Stimulated activated CD8-positive, alpha-beta memory T cell treated with anti-CD3 and anti-CD28 coated beads, Interleukin-15, amount 100 ng/mL, for 24 hours (primary cell): ENCODE results near the gene CCDC190.
"Not testable (repeated sequence)": the region's sequence is repeated elsewhere in the genome, so short reads cannot be mapped to it uniquely, and the experiment has no call there.

ENCODE experiments used
- DNase-seq: peaks from one replicate; pipeline ENCODE4 v3.0.0-alpha.2; 2020; ENCODE audit warnings: low read depth

The CCDC190 gene

GRCh38 chr1:162861101-162861500 lies at the start of gene CCDC190:
CCDC190 (minus strand) TSS chr1:162861175; CDS start chr1:162859646, 1,529 bp downstream.
- no peak for DNase-seq

GRCh38 chr1:162910161-162910560 lies 49.2 kb upstream of the CCDC190 start:
- no peak for DNase-seq

GRCh38 chr1:162908780-162909179 lies 47.8 kb upstream of the CCDC190 start:
- DNase-seq, result no peak

- DNase-seq, result no peak
Observed at GRCh38 chr1:162908236-162908635, 47.3 kb upstream of the CCDC190 start.

- no peak for DNase-seq
Observed at GRCh38 chr1:162906485-162906884, 45.5 kb upstream of the CCDC190 start.

GRCh38 chr1:162905174-162906158 lies 44.5 kb upstream of the CCDC190 start:
- DNase-seq, result no peak

GRCh38 chr1:162904579-162904978 lies 43.6 kb upstream of the CCDC190 start:
- DNase-seq, result no peak

GRCh38 chr1:162904023-162904422 lies 43.0 kb upstream of the CCDC190 start:
- no peak for DNase-seq

- no peak for DNase-seq
Observed at GRCh38 chr1:162903246-162903645, 42.3 kb upstream of the CCDC190 start.

- DNase-seq, result no peak
Observed at GRCh38 chr1:162902416-162902815, 41.4 kb upstream of the CCDC190 start.

- no peak for DNase-seq
Observed at GRCh38 chr1:162901243-162901642, 40.3 kb upstream of the CCDC190 start.

GRCh38 chr1:162899422-162900146 lies 38.6 kb upstream of the CCDC190 start:
- no peak for DNase-seq

GRCh38 chr1:162893612-162893908 lies 32.6 kb upstream of the CCDC190 start:
- no peak for DNase-seq

GRCh38 chr1:162892906-162893611 lies 32.1 kb upstream of the CCDC190 start:
- DNase-seq, result no peak

GRCh38 chr1:162889989-162890388 lies 29.0 kb upstream of the CCDC190 start:
- DNase-seq, result no peak

GRCh38 chr1:162886705-162887104 lies 25.7 kb upstream of the CCDC190 start:
- no peak for DNase-seq

GRCh38 chr1:162885265-162885664 lies 24.3 kb upstream of the CCDC190 start:
- no peak for DNase-seq

- DNase-seq, result no peak
Observed at GRCh38 chr1:162884831-162885230, 23.9 kb upstream of the CCDC190 start.

- no peak for DNase-seq
Observed at GRCh38 chr1:162882248-162882674, 21.3 kb upstream of the CCDC190 start.

GRCh38 chr1:162881590-162881989 lies 20.6 kb upstream of the CCDC190 start:
- DNase-seq, result no peak

- not testable (repeated sequence) for DNase-seq
Observed at GRCh38 chr1:162880617-162881016, 19.6 kb upstream of the CCDC190 start.

GRCh38 chr1:162878000-162878596 lies 17.1 kb upstream of the CCDC190 start:
- no peak for DNase-seq
